ENCODE measurements around the gene A4GALT. TPM values are rescaled to one million over a fixed set of nuclear protein-coding genes. Genes with fewer than 3 reads are reported as not detected.

Gene A4GALT
- total RNA-seq, 1 donor from 2014 or later = 2.6 TPM

- Mint-ChIP-seq H3K27me3 (ENCODE audit: insufficient read depth, low read depth) (peaks cover 6% of the 10 kb centered on the region), H3K9me3 (no peaks in the 10 kb centered on the region), H3K36me3 (no peaks in the 10 kb centered on the region), H3K4me1 (peaks cover 23% of the 10 kb centered on the region), H3K27ac (no peak overlapping the region), H3K4me3 (no peak overlapping the region)
- no peak for TF ChIP-seq CTCF (IDR thresholded peaks at IDR 0.05)
- no peak for TF ChIP-seq EZH2 (IDR thresholded peaks at IDR 0.05)
- TF ChIP-seq EZH2phosphoT487 (IDR thresholded peaks at IDR 0.05) = no peak
- no peaks in the 10 kb centered on the region for H3K36me3 ChIP-seq
- H3K4me1 ChIP-seq = peaks cover 14% of the 10 kb centered on the region
- peaks cover 7% of the 10 kb centered on the region for H3F3A ChIP-seq (ENCODE audit: low read depth)
- no peak overlapping the region for H3K27ac ChIP-seq
- H2AFZ ChIP-seq (replicated peaks) = no peak overlapping the region
- no peaks in the 10 kb centered on the region for H3K9me3 ChIP-seq (ENCODE audit: low read depth)
- no peaks in the 10 kb centered on the region for H3K79me2 ChIP-seq (ENCODE audit: low read depth)
- no peak overlapping the region for H3K4me2 ChIP-seq
- H4K20me1 ChIP-seq (ENCODE audit: low read depth) = no peaks in the 10 kb centered on the region
- no peak for DNase-seq (ENCODE audit: low spot score)
- no peak overlapping the region for H3K4me3 ChIP-seq
- H3K27me3 ChIP-seq = no peaks in the 10 kb centered on the region
- H3K9ac ChIP-seq = no peak overlapping the region
Measured at GRCh38 chr22:42691440-42691839, 29.2 kb downstream of the A4GALT start.

GRCh38 chr22:42688241-42689211 lies 32.1 kb downstream of the A4GALT start:
- Histone ChIP-seq H3K9ac (no peak overlapping the region), H3K36me3 (no peaks in the 10 kb centered on the region), H3K9me3 (ENCODE audit: low read depth) (no peaks in the 10 kb centered on the region), H3K27me3 (no peaks in the 10 kb centered on the region), H3K4me3 (no peak overlapping the region), H3K27ac (no peak overlapping the region), H3K79me2 (ENCODE audit: low read depth) (no peaks in the 10 kb centered on the region), H3K4me1 (peaks cover 20% of the 10 kb centered on the region), H3F3A (ENCODE audit: low read depth) (peaks cover 7% of the 10 kb centered on the region), H4K20me1 (ENCODE audit: low read depth) (no peaks in the 10 kb centered on the region), H3K4me2 (peak overlapping the region; percentile 54), H2AFZ (replicated peaks) (no peak overlapping the region)
- DNase-seq (ENCODE audit: low spot score) = peak; percentile 58
- H3K4me1 Mint-ChIP-seq = peaks cover 23% of the 10 kb centered on the region
- TF ChIP-seq EZH2 (IDR thresholded peaks at IDR 0.05) (no peak), CTCF (IDR thresholded peaks at IDR 0.05) (no peak), EZH2phosphoT487 (IDR thresholded peaks at IDR 0.05) (no peak)
- H3K36me3 Mint-ChIP-seq = no peaks in the 10 kb centered on the region
- peaks cover 6% of the 10 kb centered on the region for H3K27me3 Mint-ChIP-seq (ENCODE audit: insufficient read depth, low read depth)
- H3K9me3 Mint-ChIP-seq = no peaks in the 10 kb centered on the region
- H3K4me3 Mint-ChIP-seq = peak overlapping the region; percentile 66
- H3K27ac Mint-ChIP-seq = peak overlapping the region; percentile 96

- no peaks in the 10 kb centered on the region for H3K9me3 Mint-ChIP-seq
- Histone ChIP-seq H3K27me3 (no peaks in the 10 kb centered on the region), H3K4me1 (peaks cover 23% of the 10 kb centered on the region), H3K27ac (no peak overlapping the region), H3K79me2 (ENCODE audit: low read depth) (no peaks in the 10 kb centered on the region), H3F3A (ENCODE audit: low read depth) (peaks cover 7% of the 10 kb centered on the region), H3K36me3 (no peaks in the 10 kb centered on the region), H2AFZ (replicated peaks) (no peak overlapping the region), H3K4me2 (peak overlapping the region; percentile 47), H3K9ac (no peak overlapping the region), H3K4me3 (no peak overlapping the region), H3K9me3 (ENCODE audit: low read depth) (no peaks in the 10 kb centered on the region), H4K20me1 (ENCODE audit: low read depth) (no peaks in the 10 kb centered on the region)
- H3K27ac Mint-ChIP-seq = peak overlapping the region; percentile 36
- H3K27me3 Mint-ChIP-seq (ENCODE audit: insufficient read depth, low read depth) = peaks cover 8% of the 10 kb centered on the region
- no peaks in the 10 kb centered on the region for H3K36me3 Mint-ChIP-seq
- no peak overlapping the region for H3K4me3 Mint-ChIP-seq
- TF ChIP-seq EZH2 (IDR thresholded peaks at IDR 0.05) (no peak), EZH2phosphoT487 (IDR thresholded peaks at IDR 0.05) (no peak), CTCF (IDR thresholded peaks at IDR 0.05) (no peak)
- DNase-seq (ENCODE audit: low spot score) = no peak
- H3K4me1 Mint-ChIP-seq = peaks cover 26% of the 10 kb centered on the region
Measured at GRCh38 chr22:42686756-42687491, 33.7 kb downstream of the A4GALT start.
